Measurements from ENCODE around the gene LPAR2. TPM values are rescaled to one million over a fixed set of nuclear protein-coding genes. Genes with fewer than 3 reads are reported as not detected.

Gene LPAR2
- total RNA-seq, 1 experiment from 2014 or later: 26.6 TPM

DNA sequence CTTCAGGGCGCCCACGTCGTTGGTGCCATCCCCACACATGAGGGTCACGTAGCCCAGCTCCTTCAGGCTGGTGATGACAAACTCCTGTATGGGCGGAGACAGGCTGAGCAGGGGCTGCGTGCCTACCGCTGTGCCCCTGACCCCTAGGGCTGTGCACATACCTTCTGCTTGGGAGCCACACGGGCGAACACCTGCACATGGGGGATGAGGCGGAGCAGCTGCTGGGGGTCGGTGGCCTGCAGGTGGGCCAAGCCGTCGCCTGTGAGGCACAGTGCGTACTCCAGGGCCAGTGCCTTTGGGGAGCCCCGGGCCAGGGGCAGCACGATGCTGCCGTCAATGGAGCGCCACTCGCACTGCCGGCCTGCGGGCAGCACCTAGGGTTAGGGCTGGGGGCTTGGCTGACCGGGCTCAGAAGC is 21.6 kb upstream of the LPAR2 start:
- H3K27ac ChIP-seq (ENCODE audit: low read length): no peak overlapping the region
- no peaks in the 10 kb centered on the region for H3K27me3 ChIP-seq (ENCODE audit: low read length)
- no peaks in the 10 kb centered on the region for H3F3A ChIP-seq (ENCODE audit: low read length, unreplicated experiment)
- H3K4me3 ChIP-seq (ENCODE audit: low read length): no peak overlapping the region
- no peak overlapping the region for H2AFZ ChIP-seq (ENCODE audit: low read length)
- peaks cover 45% of the 10 kb centered on the region for H3K36me3 ChIP-seq (ENCODE audit: low read depth, low read length)
- H3K9me3 ChIP-seq (ENCODE audit: low read length): no peaks in the 10 kb centered on the region
- CTCF ChIA-PET: no interaction called here
- ATAC-seq (no peak), DNase-seq (no peak)
- POLR2A ChIA-PET (ENCODE audit: unreplicated experiment): interaction anchor here (0.6 kb wide), 1 partner anchor 138 kb away, joined by 3 read pairs; no protein-coding TSS in a partner anchor
- no peak for TF ChIP-seq EZH2 (IDR thresholded peaks at IDR 0.05; ENCODE audit: low read length, unreplicated experiment)
- TF ChIP-seq EZH2phosphoT487 (IDR thresholded peaks at IDR 0.05; ENCODE audit: borderline replicate concordance, low read length): no peak
- TF ChIP-seq, protein P1, sequence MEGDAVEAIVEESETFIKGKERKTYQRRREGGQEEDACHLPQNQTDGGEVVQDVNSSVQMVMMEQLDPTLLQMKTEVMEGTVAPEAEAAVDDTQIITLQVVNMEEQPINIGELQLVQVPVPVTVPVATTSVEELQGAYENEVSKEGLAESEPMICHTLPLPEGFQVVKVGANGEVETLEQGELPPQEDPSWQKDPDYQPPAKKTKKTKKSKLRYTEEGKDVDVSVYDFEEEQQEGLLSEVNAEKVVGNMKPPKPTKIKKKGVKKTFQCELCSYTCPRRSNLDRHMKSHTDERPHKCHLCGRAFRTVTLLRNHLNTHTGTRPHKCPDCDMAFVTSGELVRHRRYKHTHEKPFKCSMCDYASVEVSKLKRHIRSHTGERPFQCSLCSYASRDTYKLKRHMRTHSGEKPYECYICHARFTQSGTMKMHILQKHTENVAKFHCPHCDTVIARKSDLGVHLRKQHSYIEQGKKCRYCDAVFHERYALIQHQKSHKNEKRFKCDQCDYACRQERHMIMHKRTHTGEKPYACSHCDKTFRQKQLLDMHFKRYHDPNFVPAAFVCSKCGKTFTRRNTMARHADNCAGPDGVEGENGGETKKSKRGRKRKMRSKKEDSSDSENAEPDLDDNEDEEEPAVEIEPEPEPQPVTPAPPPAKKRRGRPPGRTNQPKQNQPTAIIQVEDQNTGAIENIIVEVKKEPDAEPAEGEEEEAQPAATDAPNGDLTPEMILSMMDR (conservative IDR thresholded peaks at IDR 0.05; ENCODE audit: low read depth, low read length): no peak
- intact Hi-C loops (cut with micrococcal nuclease): no loop called here
- H3K9me2 ChIP-seq (replicated peaks; ENCODE audit: low read length): no peaks in the 10 kb centered on the region
- H4K20me1 ChIP-seq (ENCODE audit: low read length): no peaks in the 10 kb centered on the region
- H3K9ac ChIP-seq (ENCODE audit: low read length): no peak overlapping the region
- BruUV-seq (replicated peaks): no TSS peak
- H3K79me2 ChIP-seq (ENCODE audit: low read length): no peaks in the 10 kb centered on the region
- H3K4me1 ChIP-seq (ENCODE audit: insufficient read depth, low read length): no peaks in the 10 kb centered on the region
- no peak overlapping the region for H3K4me2 ChIP-seq (ENCODE audit: low read length)

DNA sequence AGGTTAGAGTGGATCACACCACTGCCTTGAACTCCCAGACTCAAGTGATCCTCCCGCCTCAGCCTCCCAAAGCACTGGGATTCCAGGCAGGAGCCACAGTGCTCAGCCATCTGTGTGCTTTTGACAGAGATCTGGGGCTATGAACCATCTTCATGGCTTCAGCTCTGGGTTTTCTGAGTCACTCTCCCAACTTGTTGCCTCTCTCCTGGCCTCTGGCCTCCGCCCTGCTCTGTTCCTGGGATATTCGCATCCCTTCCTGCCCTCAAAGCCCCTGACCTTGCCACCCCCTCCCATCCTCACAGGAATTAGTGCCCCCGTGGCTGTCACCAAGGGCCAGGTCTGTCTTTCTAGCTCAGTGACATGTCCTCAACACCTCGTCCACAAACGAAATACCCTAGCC is 21.1 kb upstream of the LPAR2 start:
- Histone ChIP-seq H3K36me3 (ENCODE audit: low read depth, low read length) (peaks cover 41% of the 10 kb centered on the region), H3K27ac (ENCODE audit: low read length) (no peak overlapping the region), H3K9me3 (ENCODE audit: low read length) (no peaks in the 10 kb centered on the region), H3K4me1 (ENCODE audit: insufficient read depth, low read length) (no peaks in the 10 kb centered on the region), H4K20me1 (ENCODE audit: low read length) (no peaks in the 10 kb centered on the region), H3F3A (ENCODE audit: low read length, unreplicated experiment) (no peaks in the 10 kb centered on the region), H3K4me3 (ENCODE audit: low read length) (no peak overlapping the region), H3K27me3 (ENCODE audit: low read length) (no peaks in the 10 kb centered on the region), H3K9me2 (replicated peaks; ENCODE audit: low read length) (no peaks in the 10 kb centered on the region), H3K79me2 (ENCODE audit: low read length) (no peaks in the 10 kb centered on the region), H3K9ac (ENCODE audit: low read length) (no peak overlapping the region), H3K4me2 (ENCODE audit: low read length) (no peak overlapping the region), H2AFZ (ENCODE audit: low read length) (no peak overlapping the region)
- DNase-seq (no peak), ATAC-seq (no peak)
- CTCF ChIA-PET: no interaction called here
- POLR2A ChIA-PET (ENCODE audit: unreplicated experiment): no interaction called here
- BruUV-seq (replicated peaks): no TSS peak
- intact Hi-C loops (cut with micrococcal nuclease): no loop called here
- TF ChIP-seq, protein P1 (conservative IDR thresholded peaks at IDR 0.05; ENCODE audit: low read depth, low read length): no peak
- TF ChIP-seq EZH2 (IDR thresholded peaks at IDR 0.05; ENCODE audit: low read length, unreplicated experiment): no peak
- no peak for TF ChIP-seq EZH2phosphoT487 (IDR thresholded peaks at IDR 0.05; ENCODE audit: borderline replicate concordance, low read length)

DNA sequence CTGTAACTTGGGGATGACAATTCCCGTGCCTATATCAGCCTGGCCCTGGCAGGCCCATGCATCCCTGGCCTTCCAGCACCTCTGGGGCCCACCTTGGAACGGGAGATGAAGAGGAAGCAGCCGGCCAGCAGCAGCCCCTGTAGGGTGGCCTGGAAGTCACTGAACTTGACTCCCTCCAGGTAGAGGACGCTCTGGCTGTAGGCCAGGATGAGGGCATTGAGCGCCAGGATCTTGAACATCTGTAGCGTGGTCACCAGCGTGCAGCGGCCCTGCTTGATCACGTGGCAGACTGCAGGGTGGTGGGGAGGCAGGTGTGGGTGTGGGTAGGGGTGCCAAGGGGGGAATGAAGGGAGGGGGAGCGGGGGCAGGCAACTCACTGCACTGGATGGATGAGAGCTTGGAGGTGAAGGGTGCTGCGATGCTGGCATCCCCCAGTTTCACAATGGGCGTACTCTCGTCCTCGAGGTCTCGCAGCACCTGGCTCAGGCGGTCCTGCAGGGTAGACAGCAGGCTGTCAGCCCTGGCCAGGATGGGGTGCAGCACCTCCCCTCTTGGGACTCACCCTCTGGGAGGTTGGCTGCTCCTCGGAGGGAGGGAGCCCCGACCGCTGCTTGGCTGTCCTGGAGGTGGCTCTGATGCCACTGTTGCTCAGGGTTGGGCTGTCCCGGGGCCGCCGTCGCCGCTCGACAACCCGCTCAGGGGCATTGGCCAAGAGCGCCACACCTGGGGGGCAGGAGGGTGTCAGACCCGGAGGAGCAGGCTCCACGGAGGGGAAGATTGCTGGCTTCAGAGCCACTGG is 19.2 kb upstream of the LPAR2 start:
- POLR2A ChIA-PET (ENCODE audit: unreplicated experiment): no interaction called here
- CTCF ChIA-PET: no interaction called here
- ATAC-seq: no peak

More for the DNA sequence above, 19.2 kb upstream of the LPAR2 start:
- Histone ChIP-seq H3K4me2 (ENCODE audit: low read length) (no peak overlapping the region), H3K27me3 (ENCODE audit: low read length) (no peaks in the 10 kb centered on the region), H3F3A (ENCODE audit: low read length, unreplicated experiment) (no peaks in the 10 kb centered on the region), H3K79me2 (ENCODE audit: low read length) (0 out of 2 replicates have a peak, but pooled peaks cover 3% of the 10 kb centered on the region), H3K9me2 (replicated peaks; ENCODE audit: low read length) (no peaks in the 10 kb centered on the region), H3K36me3 (ENCODE audit: low read depth, low read length) (peaks cover 22% of the 10 kb centered on the region; the same call in 1 of the 2 replicates), H2AFZ (ENCODE audit: low read length) (no peak overlapping the region), H4K20me1 (ENCODE audit: low read length) (no peaks in the 10 kb centered on the region), H3K9me3 (ENCODE audit: low read length) (no peaks in the 10 kb centered on the region), H3K9ac (ENCODE audit: low read length) (no peak overlapping the region), H3K4me1 (ENCODE audit: insufficient read depth, low read length) (peaks cover 3% of the 10 kb centered on the region; the same call in 1 of the 2 replicates), H3K27ac (ENCODE audit: low read length) (no peak overlapping the region), H3K4me3 (ENCODE audit: low read length) (no peak overlapping the region)
- TF ChIP-seq EZH2 (IDR thresholded peaks at IDR 0.05; ENCODE audit: low read length, unreplicated experiment) (no peak), EZH2phosphoT487 (IDR thresholded peaks at IDR 0.05; ENCODE audit: borderline replicate concordance, low read length) (no peak)
- TF ChIP-seq, protein P1 (conservative IDR thresholded peaks at IDR 0.05; ENCODE audit: low read depth, low read length): no peak
- BruUV-seq (replicated peaks): no TSS peak
- intact Hi-C loops (cut with micrococcal nuclease): no loop called here
- DNase-seq: no peak

Data from PC-3 (cell line).